ENCODE results near the gene FARS2.

Gene FARS2

DNA sequence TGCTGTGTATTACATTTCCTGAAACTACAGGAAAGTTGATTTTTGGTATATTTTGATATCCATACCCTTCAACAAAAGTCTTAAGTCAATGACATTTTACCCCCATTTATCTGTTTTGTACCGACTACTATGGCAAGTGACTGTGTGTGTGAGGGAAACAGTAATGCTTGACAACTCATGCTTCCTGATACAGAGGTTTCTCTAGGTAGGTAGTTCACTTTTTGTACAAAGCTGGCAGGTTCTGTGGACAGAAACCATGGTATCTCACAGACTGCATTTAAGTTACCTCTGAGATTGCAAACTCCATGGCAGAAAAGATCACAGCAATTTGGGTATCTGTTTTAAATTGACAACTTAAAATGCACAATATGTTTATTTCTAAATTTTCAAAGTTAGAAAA is 28.8 kb downstream of the FARS2 start:
- DNase-seq: no peak

DNA sequence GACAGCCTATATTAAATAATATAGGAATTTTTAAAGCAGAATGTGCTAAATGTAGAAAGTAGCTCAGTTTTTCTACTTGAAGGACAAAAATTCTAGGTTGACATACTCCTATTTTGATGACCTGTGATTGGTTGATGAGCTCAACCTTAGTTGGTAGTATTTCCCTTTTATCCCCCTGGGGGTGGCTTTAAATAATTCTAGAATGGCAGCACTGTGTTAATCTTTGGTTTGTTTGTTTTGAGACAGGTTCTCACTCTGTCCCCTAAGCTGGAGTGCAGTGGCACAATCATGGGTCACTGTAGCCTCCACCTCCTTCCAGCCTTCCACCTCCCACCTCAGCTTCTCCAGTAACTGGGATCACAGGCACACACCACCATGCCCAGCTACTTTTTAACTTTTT is 29.2 kb downstream of the FARS2 start:
- no peak for DNase-seq

DNA sequence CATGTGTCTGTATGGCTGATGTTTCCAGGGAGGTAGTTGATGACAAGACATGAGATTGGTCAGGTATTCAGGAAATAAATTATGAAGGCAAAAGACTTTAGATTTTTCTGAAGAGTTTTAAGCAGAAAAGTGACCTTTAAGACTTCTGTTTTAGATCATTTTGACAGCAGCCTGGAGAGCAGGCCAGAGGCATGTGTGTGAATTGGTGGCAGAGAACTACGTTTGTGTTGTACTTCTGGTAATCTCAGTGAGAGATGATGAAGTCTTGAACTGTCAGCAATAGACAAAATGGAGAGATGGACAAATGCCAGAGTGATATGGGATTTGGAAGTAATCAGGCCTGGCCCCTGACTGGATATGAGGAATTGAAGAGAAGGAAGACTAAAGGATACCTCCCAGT is 30.8 kb downstream of the FARS2 start:
- no peak for DNase-seq

GRCh38 chr6:5293692-5294091 is 32.4 kb downstream of the FARS2 start:
- DNase-seq: no peak

DNA sequence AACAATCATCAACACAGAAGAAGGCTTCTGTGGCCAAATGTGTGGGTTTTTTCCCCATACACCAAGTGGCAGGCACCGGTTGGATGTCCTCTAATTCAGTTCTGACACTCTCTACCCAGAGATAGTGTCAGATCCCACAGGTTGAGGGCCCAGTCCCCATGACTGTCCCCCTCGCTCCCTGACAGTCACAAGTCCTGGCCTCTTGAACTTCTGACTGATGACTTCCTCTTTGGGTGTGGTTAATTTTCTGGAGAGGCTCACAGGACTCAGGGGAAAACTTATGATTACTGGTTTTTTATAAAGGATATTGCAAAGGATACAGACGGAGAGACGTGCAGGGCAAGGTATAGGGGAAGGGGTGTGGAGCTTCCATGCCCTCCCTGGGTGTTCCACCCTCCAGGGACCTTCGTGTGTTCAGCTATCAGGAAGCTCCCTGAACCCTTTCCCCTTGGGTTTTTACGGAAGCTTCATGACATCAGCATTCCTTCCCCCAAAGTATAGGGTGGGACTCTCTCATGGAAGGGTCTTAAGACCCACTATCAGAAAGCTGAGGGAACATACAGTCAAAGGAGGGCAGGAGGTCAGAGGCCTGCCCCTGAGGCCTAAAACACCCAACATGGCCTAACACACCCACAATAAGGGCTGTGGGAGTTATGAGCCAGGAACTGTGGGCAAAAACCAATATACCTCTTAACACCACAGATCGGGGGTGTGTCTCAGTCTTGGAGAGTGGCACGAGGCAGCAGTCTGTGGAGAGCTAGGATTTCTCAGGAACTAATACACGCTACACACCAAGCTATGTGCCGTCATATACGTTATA is 33.3 kb downstream of the FARS2 start:
- DNase-seq: peak; percentile 14

- no peak for DNase-seq
Observed at GRCh38 chr6:5295623-5296022, 34.3 kb downstream of the FARS2 start.

GRCh38 chr6:5300206-5300764 is 39.0 kb downstream of the FARS2 start:
- DNase-seq: no peak

DNA sequence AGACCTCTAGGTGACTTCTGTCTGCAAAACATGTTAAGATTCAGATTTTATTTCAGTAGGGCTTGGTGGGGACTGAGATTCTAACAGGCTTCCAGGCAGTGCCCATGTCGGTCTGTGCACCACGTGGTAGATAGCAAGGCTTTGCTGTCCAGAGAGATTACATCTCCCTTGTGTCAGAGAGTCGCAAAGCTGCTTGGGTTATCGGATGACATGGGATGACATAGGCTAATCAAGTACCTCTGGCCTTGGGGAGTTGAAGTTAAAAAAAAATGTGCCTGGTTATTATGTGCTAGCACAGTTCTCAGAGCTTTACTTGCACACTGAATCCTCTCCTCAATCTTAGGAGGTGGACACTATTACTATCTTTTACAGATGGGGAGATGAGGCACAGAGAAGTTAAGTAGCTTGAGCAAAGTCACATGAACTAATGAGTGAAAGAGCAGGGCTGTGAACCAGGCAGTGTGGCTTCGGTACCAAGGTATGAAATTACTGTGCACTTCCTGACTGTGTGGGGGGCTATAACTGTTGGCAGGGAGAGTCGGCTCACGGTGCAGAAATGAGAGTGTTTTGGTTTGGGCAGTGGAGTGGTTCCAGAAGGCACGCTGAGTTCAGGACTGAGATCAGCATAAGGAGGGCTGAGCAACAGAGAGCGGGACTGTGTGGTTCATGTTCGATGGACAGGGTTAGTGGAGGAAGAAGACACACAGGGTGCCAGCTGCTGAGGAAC is 41.1 kb downstream of the FARS2 start:
- DNase-seq: peak; percentile 76

DNA sequence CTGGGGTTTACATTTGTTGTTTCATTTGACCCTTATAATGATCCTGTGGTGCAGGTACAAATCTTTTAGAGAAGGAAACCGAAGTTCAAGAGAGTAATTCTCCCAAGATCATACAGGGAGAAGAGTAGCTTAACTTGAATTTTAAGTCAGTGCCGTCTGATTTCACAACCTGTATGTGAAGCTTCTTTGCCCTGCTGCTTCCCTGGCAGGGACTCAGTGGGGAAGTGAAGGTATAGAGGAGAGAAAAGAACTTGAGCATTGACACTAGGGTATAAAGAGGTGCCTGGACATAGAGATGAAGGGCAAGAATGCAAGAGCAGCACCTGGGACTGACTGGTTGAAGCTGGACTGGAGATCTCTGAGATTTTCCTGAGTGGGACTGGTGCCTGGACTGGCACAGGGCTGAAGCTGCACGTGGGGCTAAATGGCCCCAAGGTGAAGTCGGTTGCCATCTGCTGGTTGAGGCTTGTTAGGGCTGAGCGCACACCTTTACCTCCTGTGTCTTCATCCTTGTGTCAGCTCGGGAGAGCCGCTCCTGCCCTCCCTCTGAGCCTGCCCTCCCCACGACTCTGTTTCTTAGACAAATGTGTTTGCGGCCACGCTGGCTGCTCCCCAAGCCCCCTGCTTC is 41.8 kb downstream of the FARS2 start:
- peak; percentile 60 for DNase-seq

DNA sequence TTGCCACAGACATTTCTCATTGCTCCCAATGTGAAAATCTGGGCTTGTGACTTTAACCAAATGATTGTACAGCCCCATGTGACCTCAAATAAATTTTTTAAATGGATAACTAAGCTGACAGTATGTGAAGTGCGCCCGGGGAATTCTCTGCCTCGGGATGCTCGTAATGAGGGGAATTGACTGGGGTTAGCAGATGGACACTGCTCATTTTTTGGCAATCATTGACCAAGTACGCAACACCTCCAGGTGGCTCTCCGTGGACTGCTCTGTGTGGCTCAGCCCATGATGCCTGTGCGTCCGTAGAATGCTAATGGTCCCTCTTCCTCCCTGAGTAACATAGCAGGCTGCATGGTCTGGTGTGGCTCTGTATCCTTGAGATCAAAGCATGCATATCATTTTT is 42.4 kb downstream of the FARS2 start:
- DNase-seq: no peak

DNA sequence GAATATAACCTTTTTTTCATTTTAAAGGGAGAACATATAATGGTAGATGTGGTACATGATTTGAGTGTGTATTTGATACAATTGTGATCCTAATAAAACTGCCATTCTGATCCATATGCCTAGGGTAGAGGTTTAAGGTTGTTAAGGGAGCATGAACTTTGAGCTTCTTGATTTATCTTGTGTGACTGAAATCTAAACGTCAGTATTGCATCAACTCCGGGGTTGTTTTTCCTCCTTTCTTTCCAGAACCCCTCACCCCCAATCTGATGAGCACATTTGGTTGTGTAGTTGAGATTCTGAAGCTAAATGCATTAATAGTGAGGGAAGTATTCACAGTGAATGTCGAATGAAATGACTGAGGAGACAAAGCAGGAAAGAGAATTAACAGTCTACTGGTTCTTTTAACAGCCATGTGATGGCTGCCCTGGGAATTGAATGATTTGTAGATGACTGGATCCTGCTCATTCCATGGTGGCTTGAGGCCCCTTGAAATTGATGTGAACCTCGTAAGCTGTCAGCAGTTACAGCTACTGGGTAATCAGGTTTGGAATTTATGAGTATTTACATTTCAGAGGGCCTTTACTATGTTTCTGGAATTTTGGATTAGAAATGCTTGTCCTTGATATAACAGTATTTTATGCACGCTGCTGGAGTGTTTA is 44.8 kb downstream of the FARS2 start:
- no peak for DNase-seq

DNA sequence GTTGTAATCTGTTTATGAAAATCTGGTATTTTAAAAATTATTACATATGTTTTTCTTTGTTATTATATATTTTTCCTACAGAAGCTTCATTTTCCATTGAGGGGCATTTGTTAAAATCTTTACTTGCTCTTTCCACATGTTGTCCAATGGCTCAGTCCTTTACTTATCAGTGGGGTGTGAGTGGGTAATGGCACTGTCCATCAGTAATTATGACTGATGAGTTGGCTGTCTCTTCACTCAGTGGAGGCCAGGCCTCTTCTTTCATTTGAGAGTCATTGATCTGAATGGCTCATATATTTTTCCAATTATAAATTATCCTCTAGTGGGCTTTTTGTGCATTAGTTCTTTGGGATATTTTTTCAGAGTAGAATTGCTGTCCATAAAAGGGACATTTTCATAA is 45.7 kb downstream of the FARS2 start:
- DNase-seq: no peak

GRCh38 chr6:5308066-5308465 is 46.8 kb downstream of the FARS2 start:
- DNase-seq: no peak

DNA sequence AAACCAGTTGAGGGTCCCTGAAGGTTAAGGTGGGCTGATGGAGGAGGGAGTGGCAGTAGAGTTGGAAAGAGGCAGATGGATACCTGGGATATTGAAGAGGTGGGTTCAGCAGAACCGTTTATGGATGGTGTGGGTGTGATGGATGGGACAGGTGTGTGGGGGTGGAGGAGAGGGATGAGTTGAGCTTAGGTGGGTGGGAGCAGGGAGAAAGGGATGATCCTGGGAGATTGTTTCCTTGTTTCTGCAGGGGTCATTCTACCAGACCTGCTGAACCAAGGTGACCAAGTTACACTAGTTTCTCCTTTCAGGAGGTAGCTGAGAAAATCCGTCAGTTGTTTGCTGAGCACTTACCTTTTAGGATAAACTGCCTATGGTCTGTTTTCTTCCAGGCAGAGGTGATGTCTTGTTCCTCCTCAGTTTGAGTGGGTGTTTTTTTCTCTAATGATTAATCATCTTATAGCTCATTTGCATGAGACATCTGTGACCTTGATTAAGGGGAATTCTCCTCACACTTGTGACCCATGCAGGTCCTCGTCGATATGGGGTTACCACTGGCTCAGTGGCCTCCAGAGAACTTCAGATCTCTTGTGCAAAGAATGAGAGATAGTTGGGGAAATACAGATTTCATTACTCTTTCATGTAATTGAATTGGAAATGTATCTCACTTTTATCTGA is 53.0 kb downstream of the FARS2 start:
- DNase-seq: no peak

DNA sequence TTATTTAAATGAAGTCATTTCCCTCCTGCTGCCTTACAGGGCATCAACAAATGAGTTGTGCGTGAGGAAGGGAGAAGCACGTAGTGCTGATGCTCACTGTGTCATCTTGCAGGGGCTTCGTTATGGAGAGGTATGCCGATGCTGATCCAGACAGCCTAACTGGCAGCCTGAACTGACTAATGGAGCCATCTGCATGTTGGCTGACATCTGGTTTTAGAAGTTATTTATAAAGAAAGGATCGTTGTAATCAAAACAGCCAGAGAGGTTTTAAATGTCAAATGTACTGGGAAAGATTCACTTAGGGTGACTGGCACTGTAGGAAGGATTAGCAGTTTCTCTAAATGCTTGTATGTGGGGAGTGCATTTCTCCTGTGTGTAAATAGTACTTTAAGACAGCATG is 54.6 kb downstream of the FARS2 start:
- DNase-seq: no peak

DNA sequence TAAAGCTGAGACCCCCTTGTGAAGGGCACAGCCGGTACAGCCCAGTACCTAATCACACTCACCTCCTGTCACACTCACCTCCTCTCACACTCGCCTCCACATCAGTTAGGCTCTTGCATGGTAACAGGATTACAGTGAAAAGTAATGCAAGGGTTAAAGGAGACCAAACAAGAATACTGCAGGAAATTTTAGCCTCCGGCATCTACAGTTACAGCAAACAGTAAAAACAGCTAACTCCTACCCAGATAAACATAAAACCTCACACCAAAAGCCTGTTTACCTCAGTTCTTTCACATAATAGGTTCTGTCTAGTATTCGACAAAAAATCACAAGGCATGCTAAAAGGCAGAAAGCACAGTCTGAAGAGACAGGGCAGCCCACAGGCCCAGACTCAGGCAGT is 55.6 kb downstream of the FARS2 start:
- DNase-seq: no peak

DNA sequence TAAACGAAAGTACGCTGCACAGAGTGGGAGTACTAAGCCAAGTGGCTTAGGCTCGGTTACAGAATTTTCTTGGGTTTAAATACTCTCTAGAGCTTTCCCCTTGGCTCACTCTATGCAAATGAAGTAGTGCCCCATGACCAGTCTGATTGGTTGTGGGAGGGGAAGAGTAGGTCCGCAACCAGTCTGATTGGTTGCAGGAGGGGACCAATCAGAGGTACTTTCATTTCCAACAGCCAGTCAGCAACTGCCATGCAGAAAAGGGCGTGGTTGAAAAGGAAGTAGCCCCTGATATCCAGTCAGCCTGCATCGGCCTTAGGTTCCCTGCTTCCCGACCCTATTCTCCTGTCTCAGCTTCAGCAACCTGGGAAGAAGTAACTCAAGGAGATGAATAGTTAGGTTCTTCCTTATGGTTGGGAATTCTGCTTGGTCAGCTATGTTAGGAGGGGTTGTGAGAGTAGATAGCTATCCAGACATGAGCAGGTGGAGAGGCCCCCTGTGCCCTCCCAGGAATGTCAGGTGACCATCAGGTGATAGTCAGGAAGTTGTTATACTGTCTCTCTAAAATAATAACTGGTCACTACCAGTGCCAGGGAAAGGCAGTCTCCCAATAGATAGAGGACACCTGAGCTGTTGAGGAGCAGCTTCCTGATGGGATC is 57.4 kb downstream of the FARS2 start:
- DNase-seq: no peak

GRCh38 chr6:5323979-5324378 is 62.7 kb downstream of the FARS2 start:
- no peak for DNase-seq

GRCh38 chr6:5325173-5325572 is 63.9 kb downstream of the FARS2 start:
- DNase-seq: no peak

DNA sequence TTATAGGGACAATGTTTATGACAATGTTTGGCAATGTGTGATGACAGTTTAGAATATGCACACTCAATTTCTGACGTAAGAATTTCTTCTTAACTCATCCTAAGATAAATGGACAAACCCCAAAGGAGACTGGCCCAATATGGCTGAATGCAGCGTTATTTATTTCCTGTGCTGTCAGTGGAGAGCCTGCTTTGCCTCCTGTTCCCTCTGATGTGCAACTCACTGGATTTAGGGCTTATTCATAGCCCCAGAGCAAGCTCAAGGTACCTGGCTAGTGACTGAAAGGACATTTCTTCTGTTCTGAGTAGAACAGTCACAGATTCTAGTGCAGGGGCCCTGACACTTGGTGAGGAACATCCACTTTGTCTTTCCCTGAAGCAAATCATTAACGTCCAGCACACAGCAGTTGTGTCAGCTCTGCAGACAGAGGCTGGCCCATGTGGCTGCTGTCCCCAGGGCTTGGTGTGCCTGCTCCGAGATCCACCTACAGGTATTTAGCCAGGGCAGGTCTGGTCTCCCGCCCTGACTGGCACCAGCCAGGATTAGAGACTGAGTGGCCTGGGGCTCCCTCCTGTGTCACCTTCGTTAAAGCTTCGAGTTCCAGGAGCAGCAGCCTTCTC is 64.8 kb downstream of the FARS2 start:
- DNase-seq: no peak

GRCh38 chr6:5328800-5329199 is 67.5 kb downstream of the FARS2 start:
- DNase-seq: no peak

Data from stimulated activated CD4-positive, alpha-beta T cell treated with anti-CD3 and anti-CD28 coated beads, Interleukin-1b, Interleukin-23, amount 100 ng/mL, for 48 hours (primary cell).